Heart left ventricle (tissue), 16 donors: Measurements from ENCODE around the gene POLG. TPM values are rescaled to one million over a fixed set of nuclear protein-coding genes. Genes with fewer than 3 reads are reported as not detected.

ENCODE experiments used
- ATAC-seq, 4 donors: fragments of 200-7000 bp; cut with Tn5 transposase; one replicate each; pipeline ENCODE4 v1.9.1; 2020 to 2022; ENCODE audit warnings: moderate library complexity in 4 of 4, mild to moderate bottlenecking in 3 of 4, moderate number of reproducible peaks in 1 of 4
- DNase-seq, 5 donors: peaks; one replicate each; pipeline ENCODE4 v3.0.0-alpha.2; 2020
- H3K27ac ChIP-seq, 12 donors: fragments of 200-600 bp; sonication (generic) in 4 of 12; one replicate each; pipeline versions ENCODE4 v1.5.0 to v1.8.0; 2016 to 2022; ENCODE audit warnings: mild to moderate bottlenecking in 2 of 12
- H3K27me3 ChIP-seq, 9 donors: fragments of 200-600 bp; sonication (generic) in 2 of 9; one replicate each; pipeline versions ENCODE4 v1.5.1 to v1.8.0; 2016 to 2022; ENCODE audit warnings: mild to moderate bottlenecking in 3 of 9
- H3K36me3 ChIP-seq, 9 donors: fragments of 200-600 bp; sonication (generic) in 2 of 9; one replicate each; pipeline versions ENCODE4 v1.5.0 to v1.8.0; 2018 to 2022; ENCODE audit warnings: mild to moderate bottlenecking in 2 of 9
- H3K4me1 ChIP-seq, 12 donors: fragments of 200-600 bp; sonication (generic) in 4 of 12; one replicate each; pipeline versions ENCODE4 v1.5.0 to v1.8.0; 2016 to 2022; ENCODE audit warnings: mild to moderate bottlenecking in 3 of 12
- H3K4me3 ChIP-seq, 12 donors: fragments of 200-600 bp; sonication (generic) in 4 of 12; one replicate each; pipeline versions ENCODE4 v1.5.0 to v1.8.0; 2017 to 2022; ENCODE audit warnings: mild to moderate bottlenecking in 9 of 12, moderate library complexity in 4 of 12
- H3K9me3 ChIP-seq, 12 donors: fragments of 200-600 bp; sonication (generic) in 4 of 12; one replicate each; pipeline versions ENCODE4 v1.5.0 to v1.8.0; 2016 to 2022; ENCODE audit warnings: mild to moderate bottlenecking in 1 of 12
- POLR2A ChIP-seq, 2 donors: fragments of 450-650 bp; IDR thresholded peaks; one replicate each; pipeline ENCODE4 v1.6.1; 2017; ENCODE audit warnings: antibody characterized with exemption in 2 of 2, mild to moderate bottlenecking in 2 of 2, moderate library complexity in 2 of 2
- WGBS, 4 donors: extraction: QIAGEN DNeasy Blood & Tissue Kit in 2 of 4; methylation state at CpG; one replicate each; pipeline versions ENCODE4 v1.1.5 to v1.1.7; 2013 to 2018; 5-methylcytosine and 5-hydroxymethylcytosine counted together
- intact Hi-C, 10 donors: fragments of 100-400 bp; cut with DNase I; formaldehyde crosslinking; loops; one replicate each; pipeline versions ENCODE4 v1.11.1 to v1.14.2; 2022
- polyA plus RNA-seq, 2 donors: library from polyadenylated mRNA; stranded (reverse); fragments of 200-250 nt; gene quantifications; one replicate each; pipeline ENCODE4 v1.2.3, GENCODE V29; 2013
- total RNA-seq, 9 donors: library from RNA; depleted of rRNA in 2 of 9; stranded (reverse); fragments of >200 nt in 2 of 9; fragmentation: NEBNext Ultra II Directional in 3 of 9; extraction: Animal tissue kit (Norgen Biotek cat#: 25700) in 3 of 9; gene quantifications; one replicate each; pipeline versions ENCODE4 v1.1.0 to v1.2.4, GENCODE V29; 2016 to 2023
- TF ChIP-seq, protein P1 (sequence below), 12 donors: fragments of 200-600 bp; sonication (generic) in 4 of 12; IDR thresholded peaks; one replicate each; pipeline versions ENCODE4 v1.5.0 to v1.8.0; 2018 to 2022; ENCODE audit warnings: antibody characterized with exemption in 12 of 12, mild to moderate bottlenecking in 5 of 12
- donor health status: ischemic (EF 13 %, LVEDD 7.1; RV severe dilation, severe dysfunction).
- donor health status: healthy with polysubstance abuse.
- donor health status: DM: no; HTN: yes; CAD: no.
- donor health status: DM: no; HTN: no; CAD: no.
- donor health status: ischemic (EF 25% LVEDD 6.9; RV normal size, moderate dysfunction).
- donor health status: ischemic (EF 25% LVEDD 5.7; RV mildly dilated, moderate dysfunction).
- donor health status: healthy.
- donor health status: DM: yes; HTN: yes; CAD: no.
- donor health status: ischemic (EF 35%, LVEDD 5.7; RV mildly dilated, moderate dysfunction).
- donor health status: nonischemic (EF 11% LVEDD 7.7; RV severe dilation, severe dysfunction).
- donor health status: DM: yes; HTN: yes; CAD: no.
- donor health status: PGD.
- donor health status: ischemic (EF 29% LVEDD 5.4; RV normal size, mild dysfunction).
- donor health status: nonischemic (EF 23%, LVEDD 6.1; RV moderate dilation, normal function).

POLG gene
- total and polyA plus RNA-seq, 11 donors: 32.1 to 79.8 (median 38.4) TPM

DNA sequence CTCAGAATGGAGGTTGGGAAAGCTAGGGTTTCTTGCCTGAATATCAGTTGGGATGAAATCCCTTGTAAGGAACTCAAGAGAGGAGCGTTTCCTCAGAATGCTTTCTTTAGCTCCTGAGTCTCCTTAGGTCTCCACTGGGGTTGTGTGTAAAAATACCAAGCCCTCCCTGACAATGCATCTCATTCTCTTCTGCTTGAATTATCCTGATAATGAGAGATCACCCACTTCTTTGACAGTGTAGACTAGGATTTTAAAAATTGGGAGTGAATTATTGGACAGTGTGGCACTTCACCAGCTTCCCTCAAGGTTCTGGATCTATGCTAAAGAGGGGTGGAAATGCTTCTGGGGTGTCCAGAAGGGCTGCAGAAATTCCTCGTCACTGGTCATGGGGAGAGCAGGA is 41.8 kb upstream of the POLG start:
- H3K27me3 ChIP-seq: peaks cover 46 to 100% (median 92%) of the 10 kb centered on the region in 9 donors
- intact Hi-C loops: no loop called here
- peaks cover 0 to 27% (median 17%) of the 10 kb centered on the region in 12 donors for H3K4me1 ChIP-seq
- H3K27ac ChIP-seq: no peak overlapping the region
- ATAC-seq (no peak), DNase-seq (no peak)
- no peaks in the 10 kb centered on the region for H3K36me3 ChIP-seq
- H3K4me3 ChIP-seq: no peak overlapping the region
- TF ChIP-seq, protein P1, sequence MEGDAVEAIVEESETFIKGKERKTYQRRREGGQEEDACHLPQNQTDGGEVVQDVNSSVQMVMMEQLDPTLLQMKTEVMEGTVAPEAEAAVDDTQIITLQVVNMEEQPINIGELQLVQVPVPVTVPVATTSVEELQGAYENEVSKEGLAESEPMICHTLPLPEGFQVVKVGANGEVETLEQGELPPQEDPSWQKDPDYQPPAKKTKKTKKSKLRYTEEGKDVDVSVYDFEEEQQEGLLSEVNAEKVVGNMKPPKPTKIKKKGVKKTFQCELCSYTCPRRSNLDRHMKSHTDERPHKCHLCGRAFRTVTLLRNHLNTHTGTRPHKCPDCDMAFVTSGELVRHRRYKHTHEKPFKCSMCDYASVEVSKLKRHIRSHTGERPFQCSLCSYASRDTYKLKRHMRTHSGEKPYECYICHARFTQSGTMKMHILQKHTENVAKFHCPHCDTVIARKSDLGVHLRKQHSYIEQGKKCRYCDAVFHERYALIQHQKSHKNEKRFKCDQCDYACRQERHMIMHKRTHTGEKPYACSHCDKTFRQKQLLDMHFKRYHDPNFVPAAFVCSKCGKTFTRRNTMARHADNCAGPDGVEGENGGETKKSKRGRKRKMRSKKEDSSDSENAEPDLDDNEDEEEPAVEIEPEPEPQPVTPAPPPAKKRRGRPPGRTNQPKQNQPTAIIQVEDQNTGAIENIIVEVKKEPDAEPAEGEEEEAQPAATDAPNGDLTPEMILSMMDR (IDR thresholded peaks at IDR 0.05): no peak
- TF ChIP-seq POLR2A (IDR thresholded peaks at IDR 0.05): no peak
- H3K9me3 ChIP-seq: no peaks in the 10 kb centered on the region
- 28 to 53% (median 37%) methylated on average over 2 of the region's 2 CpGs for WGBS, 4 donors

DNA sequence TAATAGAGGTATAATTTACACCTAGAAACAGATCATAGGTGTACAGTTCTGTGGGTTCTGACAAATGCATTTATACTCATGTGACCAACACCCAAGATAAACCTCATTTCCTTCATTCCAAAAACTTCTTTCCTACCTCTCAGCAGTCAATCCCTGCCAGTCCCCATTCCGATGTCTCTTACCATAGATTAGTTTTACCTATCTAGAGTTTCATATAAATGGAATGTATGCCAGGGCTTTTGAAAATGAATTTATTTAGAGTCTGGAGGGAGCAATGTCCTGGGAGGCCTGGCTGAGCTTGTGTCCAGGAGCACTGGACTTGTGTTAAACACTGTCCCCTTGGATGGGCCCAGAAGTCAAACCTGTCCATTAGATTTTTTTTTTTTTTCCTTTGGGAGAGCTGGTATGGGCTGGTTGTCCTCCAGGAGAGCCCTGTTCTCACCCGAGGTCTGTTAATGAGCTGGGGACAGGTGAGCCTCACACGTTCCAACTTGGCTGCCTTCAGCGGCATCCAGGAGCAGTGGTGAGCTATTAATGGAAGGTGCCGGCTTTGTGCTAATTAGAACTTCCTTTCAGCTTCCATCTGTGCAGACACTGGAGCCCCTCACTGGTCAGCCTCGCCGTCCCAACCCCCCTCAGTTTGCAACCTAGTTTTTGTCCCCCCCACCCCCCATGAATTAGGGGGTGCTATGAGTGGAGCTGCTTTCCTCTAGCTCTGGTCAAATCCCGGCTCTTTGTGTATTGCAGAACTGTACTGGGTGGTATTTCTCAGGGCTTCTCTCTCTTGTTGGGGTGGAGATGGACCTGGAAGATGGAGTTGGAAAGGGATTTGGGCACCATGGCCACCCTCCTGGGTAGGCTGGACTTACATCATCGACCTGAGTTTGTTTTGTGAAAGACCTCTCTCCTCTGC is 40.7 kb upstream of the POLG start:
- H3K9me3 ChIP-seq: no peaks in the 10 kb centered on the region
- ATAC-seq: no peak
- DNase-seq: no peak
- intact Hi-C loops: no loop called here
- H3K27me3 ChIP-seq: peaks cover 55 to 100% (median 97%) of the 10 kb centered on the region in 9 donors
- TF ChIP-seq, protein P1 (IDR thresholded peaks at IDR 0.05): no peak
- no peak for TF ChIP-seq POLR2A (IDR thresholded peaks at IDR 0.05)
- 3 to 12% (median 7%) methylated on average over 8 to 9 of the region's 9 CpGs for WGBS, 4 donors
- H3K27ac ChIP-seq: no peak overlapping the region
- no peak overlapping the region for H3K4me3 ChIP-seq
- H3K36me3 ChIP-seq: no peaks in the 10 kb centered on the region
- H3K4me1 ChIP-seq: peaks cover 0 to 38% (median 20%) of the 10 kb centered on the region in 12 donors

DNA sequence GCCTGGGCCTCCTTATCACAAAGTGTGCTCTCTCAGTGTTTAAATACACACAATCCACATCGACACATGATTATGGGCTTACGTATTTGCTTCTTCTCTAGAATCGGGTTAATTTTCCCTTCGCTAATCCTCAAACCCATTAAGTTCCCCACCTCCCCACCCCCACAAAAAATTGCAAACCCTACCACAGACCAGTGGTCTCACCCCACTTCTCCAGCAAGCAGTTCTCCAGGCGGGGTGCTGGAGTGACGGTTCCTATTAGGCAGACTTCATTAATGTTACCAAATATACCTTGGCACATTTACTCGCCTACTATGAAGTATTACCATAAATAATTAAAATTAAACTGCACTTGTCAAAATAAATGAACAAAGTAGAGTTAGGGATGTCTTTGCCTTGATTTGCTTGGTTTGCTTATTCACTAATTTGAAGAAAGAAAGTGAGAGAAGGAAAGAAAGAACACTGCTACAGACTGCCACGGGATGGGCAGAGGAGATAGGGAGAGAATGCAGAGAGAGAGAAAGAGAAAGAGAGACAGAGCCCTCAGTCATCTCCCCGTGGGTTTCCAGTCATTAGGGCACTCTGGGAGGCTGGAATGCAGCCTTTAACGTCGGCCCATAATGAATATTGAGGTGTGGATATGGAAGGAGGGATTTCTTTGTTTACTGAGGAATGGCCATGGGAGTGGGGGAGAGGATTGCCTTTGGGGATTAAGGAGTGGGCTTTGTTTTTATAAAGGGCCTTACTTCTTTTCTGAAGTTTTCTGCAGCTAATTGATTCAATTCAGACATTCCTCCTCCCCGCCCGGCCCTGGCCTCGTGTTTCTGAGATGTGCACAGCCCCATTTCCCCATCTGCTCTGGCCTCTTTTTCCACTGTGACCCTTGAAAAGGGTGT is 39.7 kb upstream of the POLG start:
- Histone ChIP-seq H3K36me3 (no peaks in the 10 kb centered on the region), H3K4me1 (peaks cover 0 to 37% (median 19%) of the 10 kb centered on the region in 12 donors), H3K27me3 (peaks cover 62 to 100% (median 97%) of the 10 kb centered on the region in 9 donors), H3K4me3 (no peak overlapping the region), H3K9me3 (no peaks in the 10 kb centered on the region), H3K27ac (no peak overlapping the region)
- intact Hi-C loops: no loop called here
- TF ChIP-seq POLR2A (IDR thresholded peaks at IDR 0.05): no peak
- TF ChIP-seq, protein P1 (IDR thresholded peaks at IDR 0.05): no peak
- WGBS, 4 donors: 15 to 16% (median 15%) methylated on average over 14 of the region's 14 CpGs
- DNase-seq: no peak
- no peak for ATAC-seq
